Upper lobe of left lung (tissue), 6 donors: ENCODE measurements around the gene ARID1B. TPM values are rescaled to one million over a fixed set of nuclear protein-coding genes. Genes with fewer than 3 reads are reported as not detected.

Source experiments
- ATAC-seq, 2 donors: fragments of 200-7000 bp; cut with Tn5 transposase; one replicate each; pipeline ENCODE4 v1.9.1; 2022; ENCODE audit warnings: mild to moderate bottlenecking in 2 of 2, moderate library complexity in 2 of 2; ENCODE audit not compliant: low FRiP score in 2 of 2
- DNase-seq, 2 donors: peaks; one replicate each; pipeline ENCODE4 v3.0.0-alpha.2; 2019 to 2020
- H3K27ac ChIP-seq, 4 donors: fragments of 200-600 bp; sonication (generic); one replicate each; pipeline ENCODE4 v1.5.1; 2016 to 2019
- H3K27me3 ChIP-seq, 4 donors: fragments of 200-600 bp; sonication (generic); one replicate each; pipeline ENCODE4 v1.5.1; 2017 to 2019
- H3K36me3 ChIP-seq, 4 donors: fragments of 200-600 bp; sonication (generic); one replicate each; pipeline ENCODE4 v1.5.1; 2016 to 2019
- H3K4me1 ChIP-seq, 4 donors: fragments of 200-600 bp; sonication (generic); one replicate each; pipeline ENCODE4 v1.5.1; 2018 to 2019
- H3K4me3 ChIP-seq, 4 donors: fragments of 200-600 bp; sonication (generic); one replicate each; pipeline ENCODE4 v1.5.1; 2017 to 2019; ENCODE audit warnings: mild to moderate bottlenecking in 2 of 4, moderate library complexity in 1 of 4
- H3K9me3 ChIP-seq, 4 donors: fragments of 200-600 bp; sonication (generic); one replicate each; pipeline ENCODE4 v1.5.1; 2018 to 2019
- EP300 ChIP-seq, 4 donors: sonication (generic); formaldehyde crosslinking; IDR thresholded peaks; one replicate each; pipeline ENCODE4 v1.5.1; 2017; ENCODE audit warnings: antibody characterized with exemption in 4 of 4, control low read depth in 2 of 4
- POLR2A ChIP-seq, 4 donors: fragments of 450-650 bp; IDR thresholded peaks; one replicate each; pipeline ENCODE4 v1.5.1; 2016 to 2017; ENCODE audit warnings: antibody characterized with exemption in 4 of 4, mild to moderate bottlenecking in 2 of 4
- POLR2AphosphoS5 ChIP-seq, 2 donors: sonication (generic); formaldehyde crosslinking; IDR thresholded peaks; one replicate each; pipeline ENCODE4 v1.5.1; 2017; ENCODE audit warnings: antibody characterized with exemption in 2 of 2
- WGBS, 2 donors: methylation state at CpG; one replicate each; pipeline ENCODE4 v1.1.5; 2017 to 2018; 5-methylcytosine and 5-hydroxymethylcytosine counted together
- total RNA-seq, 6 donors: library from RNA; depleted of rRNA in 4 of 6; stranded (reverse); fragments of >200 nt in 4 of 6; gene quantifications; one replicate each; pipeline versions ENCODE4 v1.1.0 to v1.2.1, GENCODE V29; 2016 to 2021
- TF ChIP-seq, protein P1 (sequence below), 6 experiments: fragments of 450-650 bp in 4 of 6; fragments of 200-600 bp in 2 of 6; sonication (generic) in 2 of 6; IDR thresholded peaks; one replicate each; pipeline ENCODE4 v1.5.1; 2016 to 2019; ENCODE audit warnings: antibody characterized with exemption in 6 of 6
- donor health status: DM: no; HTN: no; CAD: no; lungs with moderate emphysema.
- donor health status: DM: no; HTN: yes; CAD: no; lungs with severe emphysema.

Gene ARID1B
- total RNA-seq, 6 donors from 2014 or later, result 66.4 to 168 (median 109) TPM

DNA sequence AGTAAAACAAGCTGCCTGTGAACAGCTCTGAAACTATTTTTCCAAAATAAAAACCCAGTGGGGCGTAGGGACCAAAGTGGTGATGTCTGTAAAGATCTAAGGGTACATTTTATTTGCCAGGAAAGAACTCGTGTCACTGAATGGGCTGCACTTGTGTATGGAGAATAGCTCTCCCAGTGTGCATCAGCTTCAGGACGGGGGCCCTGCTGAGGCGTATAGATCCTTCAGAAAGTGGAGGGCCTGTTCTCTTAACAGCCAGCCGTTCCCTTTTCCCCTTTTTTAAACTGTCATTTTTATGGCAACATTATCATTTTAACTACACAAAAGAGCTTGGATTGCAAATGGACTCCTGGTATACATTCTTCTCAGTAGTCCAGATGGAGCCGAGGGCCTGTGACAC, 408.8 kb downstream of the ARID1B start:
- no peak overlapping the region for H3K27ac ChIP-seq
- H3K4me3 ChIP-seq, result no peak overlapping the region
- ATAC-seq, result no peak
- peaks cover 27 to 86% (median 45%) of the 10 kb centered on the region in 4 donors for H3K36me3 ChIP-seq
- WGBS, 2 donors, result 88 to 92% methylated on average over 6 of the region's 6 CpGs
- peaks cover 2 to 18% (median 15%) of the 10 kb centered on the region in 4 donors for H3K4me1 ChIP-seq
- H3K27me3 ChIP-seq, result no peaks in the 10 kb centered on the region
- no peak for TF ChIP-seq POLR2A (IDR thresholded peaks at IDR 0.05)
- TF ChIP-seq, protein P1, sequence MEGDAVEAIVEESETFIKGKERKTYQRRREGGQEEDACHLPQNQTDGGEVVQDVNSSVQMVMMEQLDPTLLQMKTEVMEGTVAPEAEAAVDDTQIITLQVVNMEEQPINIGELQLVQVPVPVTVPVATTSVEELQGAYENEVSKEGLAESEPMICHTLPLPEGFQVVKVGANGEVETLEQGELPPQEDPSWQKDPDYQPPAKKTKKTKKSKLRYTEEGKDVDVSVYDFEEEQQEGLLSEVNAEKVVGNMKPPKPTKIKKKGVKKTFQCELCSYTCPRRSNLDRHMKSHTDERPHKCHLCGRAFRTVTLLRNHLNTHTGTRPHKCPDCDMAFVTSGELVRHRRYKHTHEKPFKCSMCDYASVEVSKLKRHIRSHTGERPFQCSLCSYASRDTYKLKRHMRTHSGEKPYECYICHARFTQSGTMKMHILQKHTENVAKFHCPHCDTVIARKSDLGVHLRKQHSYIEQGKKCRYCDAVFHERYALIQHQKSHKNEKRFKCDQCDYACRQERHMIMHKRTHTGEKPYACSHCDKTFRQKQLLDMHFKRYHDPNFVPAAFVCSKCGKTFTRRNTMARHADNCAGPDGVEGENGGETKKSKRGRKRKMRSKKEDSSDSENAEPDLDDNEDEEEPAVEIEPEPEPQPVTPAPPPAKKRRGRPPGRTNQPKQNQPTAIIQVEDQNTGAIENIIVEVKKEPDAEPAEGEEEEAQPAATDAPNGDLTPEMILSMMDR (IDR thresholded peaks at IDR 0.05), result no peak
- no peak for TF ChIP-seq POLR2AphosphoS5 (IDR thresholded peaks at IDR 0.05)
- TF ChIP-seq EP300 (IDR thresholded peaks at IDR 0.05), result no peak
- DNase-seq, result no peak
- no peaks in the 10 kb centered on the region for H3K9me3 ChIP-seq

DNA sequence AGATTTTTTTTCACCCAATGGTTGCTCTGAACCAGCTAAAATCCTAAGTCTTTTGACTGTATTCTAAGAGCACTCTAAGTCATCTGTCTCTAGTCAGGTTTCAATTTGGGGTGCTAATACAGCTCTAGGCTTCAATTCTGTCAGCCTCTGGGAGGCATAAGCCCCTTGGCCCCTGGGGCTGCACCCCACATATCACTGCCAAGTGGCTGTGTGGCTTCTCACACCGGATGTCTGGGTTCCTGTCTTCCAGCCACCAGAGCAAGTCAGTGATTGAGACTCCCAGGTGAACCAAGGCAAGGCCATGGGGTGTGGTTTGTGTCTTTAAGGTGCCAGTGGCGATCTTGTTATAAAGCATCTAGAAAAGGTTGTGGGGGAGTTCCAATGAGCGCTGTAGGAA, 409.6 kb downstream of the ARID1B start:
- H3K9me3 ChIP-seq, result no peaks in the 10 kb centered on the region
- H3K4me1 ChIP-seq, result peaks cover 2 to 18% (median 15%) of the 10 kb centered on the region in 4 donors
- no peak overlapping the region for H3K4me3 ChIP-seq
- DNase-seq (no peak), ATAC-seq (no peak)
- no peaks in the 10 kb centered on the region for H3K27me3 ChIP-seq
- 69 to 92% methylated on average over 3 of the region's 3 CpGs for WGBS, 2 donors
- H3K27ac ChIP-seq, result no peak overlapping the region
- H3K36me3 ChIP-seq, result peaks cover 28 to 86% (median 44%) of the 10 kb centered on the region in 4 donors
- TF ChIP-seq, protein P1 (IDR thresholded peaks at IDR 0.05), result no peak
- TF ChIP-seq EP300 (IDR thresholded peaks at IDR 0.05), result no peak
- no peak for TF ChIP-seq POLR2A (IDR thresholded peaks at IDR 0.05)
- no peak for TF ChIP-seq POLR2AphosphoS5 (IDR thresholded peaks at IDR 0.05)

DNA sequence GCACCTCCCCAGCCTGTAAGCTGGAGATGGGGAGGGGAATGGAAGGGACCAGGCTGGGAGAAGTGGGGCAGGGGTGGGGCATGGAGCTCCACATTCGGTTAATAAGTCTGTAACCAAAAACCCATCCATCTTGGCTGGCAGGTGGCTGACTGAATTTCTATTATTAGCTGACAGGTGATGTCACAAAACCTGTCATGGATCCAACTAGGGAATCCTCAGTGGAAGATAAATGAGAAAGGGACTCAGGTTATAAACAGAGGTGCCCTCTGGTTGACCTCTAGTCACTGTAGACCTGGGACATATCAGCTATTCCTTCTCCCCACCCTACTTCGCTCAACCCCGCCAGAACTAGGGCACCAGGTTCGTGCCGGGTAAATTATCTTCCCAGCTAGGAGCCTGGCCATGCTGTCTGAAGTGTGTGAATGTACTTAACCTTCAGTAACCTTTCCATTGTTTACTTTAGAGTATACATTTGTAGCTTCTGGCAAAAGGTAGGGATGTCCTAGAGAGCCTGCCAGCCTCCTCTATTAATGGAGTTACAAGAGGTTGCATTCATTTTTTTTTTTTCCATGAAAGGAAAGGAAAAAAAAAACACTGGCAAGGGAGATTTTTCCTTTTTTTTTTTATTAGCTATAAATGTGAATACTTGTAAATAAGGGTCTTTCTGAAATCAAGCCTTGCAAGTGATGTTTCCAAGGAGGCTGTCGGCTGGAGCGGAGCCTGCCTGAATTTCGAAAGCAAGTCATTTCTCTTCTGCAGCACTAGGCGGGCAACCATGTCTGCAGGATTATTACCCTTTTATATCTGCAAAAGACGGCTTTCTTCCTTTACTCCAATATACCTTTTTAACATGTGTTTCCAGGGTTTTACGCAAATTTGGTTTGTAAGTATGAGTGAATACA, 410.3 kb downstream of the ARID1B start:
- ATAC-seq (no peak), DNase-seq (no peak)
- Histone ChIP-seq H3K4me3 (no peak overlapping the region), H3K27ac (no peak overlapping the region), H3K27me3 (no peaks in the 10 kb centered on the region), H3K4me1 (peaks cover 2 to 18% (median 15%) of the 10 kb centered on the region in 4 donors), H3K9me3 (no peaks in the 10 kb centered on the region), H3K36me3 (peaks cover 28 to 86% (median 40%) of the 10 kb centered on the region in 4 donors)
- TF ChIP-seq POLR2A (IDR thresholded peaks at IDR 0.05) (no peak), EP300 (IDR thresholded peaks at IDR 0.05) (no peak), POLR2AphosphoS5 (IDR thresholded peaks at IDR 0.05) (no peak)
- TF ChIP-seq, protein P1 (IDR thresholded peaks at IDR 0.05), result no peak
- 66 to 68% methylated on average over 11 of the region's 11 CpGs for WGBS, 2 donors

DNA sequence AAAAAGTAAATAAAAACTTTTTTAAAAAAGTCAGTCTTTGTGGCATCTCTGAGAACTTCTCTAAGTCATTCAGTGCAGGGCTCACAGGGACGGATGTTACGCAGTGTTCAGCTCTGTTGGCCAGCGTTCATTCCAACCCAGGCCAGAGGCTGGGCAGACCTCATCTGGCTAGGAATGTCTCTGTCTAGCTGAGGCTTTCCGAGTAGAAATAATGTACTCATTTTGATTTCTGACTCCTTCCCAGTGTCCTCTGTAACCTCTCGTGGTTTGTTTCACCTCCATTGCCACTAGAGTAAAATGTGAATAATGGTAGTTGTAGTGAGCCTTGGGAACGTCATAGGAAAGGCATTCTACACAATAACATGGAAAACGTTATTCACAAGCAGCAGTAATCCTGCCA, 411.0 kb downstream of the ARID1B start:
- WGBS, 2 donors, result 83 to 92% methylated on average over 7 of the region's 7 CpGs
- Histone ChIP-seq H3K36me3 (peaks cover 28 to 83% (median 40%) of the 10 kb centered on the region in 4 donors), H3K27me3 (no peaks in the 10 kb centered on the region), H3K27ac (no peak overlapping the region), H3K4me3 (no peak overlapping the region), H3K9me3 (no peaks in the 10 kb centered on the region), H3K4me1 (peaks cover 2 to 18% (median 15%) of the 10 kb centered on the region in 4 donors)
- DNase-seq (no peak), ATAC-seq (no peak)
- TF ChIP-seq, protein P1 (IDR thresholded peaks at IDR 0.05), result no peak
- TF ChIP-seq EP300 (IDR thresholded peaks at IDR 0.05), result no peak
